Activated CD8-positive, alpha-beta memory T cell treated with anti-CD3 and anti-CD28 coated beads, Interleukin-2, amount 50 U/mL, for 24 hours (primary cell): ENCODE data around the gene ZNF334.

Experiments used
- DNase-seq: peaks from one replicate; pipeline ENCODE4 v3.0.0-alpha.2; 2020; ENCODE audit errors: extremely low read depth

Gene ZNF334

GRCh38 chr20:46485431-46485830 lies 27.9 kb downstream of the ZNF334 start:
- DNase-seq, result no peak

GRCh38 chr20:46484954-46485353 lies 28.4 kb downstream of the ZNF334 start:
- no peak for DNase-seq

GRCh38 chr20:46483879-46484278 lies 29.5 kb downstream of the ZNF334 start:
- DNase-seq, result no peak

- no peak for DNase-seq
Observed at GRCh38 chr20:46482864-46483263, 30.5 kb downstream of the ZNF334 start.

GRCh38 chr20:46477640-46478039 lies 35.7 kb downstream of the ZNF334 start:
- no peak for DNase-seq

GRCh38 chr20:46477225-46477624 lies 36.1 kb downstream of the ZNF334 start:
- no peak for DNase-seq

GRCh38 chr20:46468508-46468907 lies 44.9 kb downstream of the ZNF334 start:
- DNase-seq, result no peak

- no peak for DNase-seq
Observed at GRCh38 chr20:46464451-46464850, 48.9 kb downstream of the ZNF334 start.

GRCh38 chr20:46463852-46464251 lies 49.5 kb downstream of the ZNF334 start:
- DNase-seq, result no peak

- no peak for DNase-seq
Observed at GRCh38 chr20:46461808-46462207, 51.6 kb downstream of the ZNF334 start.

GRCh38 chr20:46458866-46459750 lies 54.3 kb downstream of the ZNF334 start:
- no peak for DNase-seq

- no peak for DNase-seq
Observed at GRCh38 chr20:46456255-46457028, 56.9 kb downstream of the ZNF334 start.

GRCh38 chr20:46455729-46456128 lies 57.6 kb downstream of the ZNF334 start:
- no peak for DNase-seq
